ENCODE results near the gene TRPC4AP.
A peak's percentile ranks its signal among the peaks of the same experiment; 100 is the strongest.

The TRPC4AP gene

DNA sequence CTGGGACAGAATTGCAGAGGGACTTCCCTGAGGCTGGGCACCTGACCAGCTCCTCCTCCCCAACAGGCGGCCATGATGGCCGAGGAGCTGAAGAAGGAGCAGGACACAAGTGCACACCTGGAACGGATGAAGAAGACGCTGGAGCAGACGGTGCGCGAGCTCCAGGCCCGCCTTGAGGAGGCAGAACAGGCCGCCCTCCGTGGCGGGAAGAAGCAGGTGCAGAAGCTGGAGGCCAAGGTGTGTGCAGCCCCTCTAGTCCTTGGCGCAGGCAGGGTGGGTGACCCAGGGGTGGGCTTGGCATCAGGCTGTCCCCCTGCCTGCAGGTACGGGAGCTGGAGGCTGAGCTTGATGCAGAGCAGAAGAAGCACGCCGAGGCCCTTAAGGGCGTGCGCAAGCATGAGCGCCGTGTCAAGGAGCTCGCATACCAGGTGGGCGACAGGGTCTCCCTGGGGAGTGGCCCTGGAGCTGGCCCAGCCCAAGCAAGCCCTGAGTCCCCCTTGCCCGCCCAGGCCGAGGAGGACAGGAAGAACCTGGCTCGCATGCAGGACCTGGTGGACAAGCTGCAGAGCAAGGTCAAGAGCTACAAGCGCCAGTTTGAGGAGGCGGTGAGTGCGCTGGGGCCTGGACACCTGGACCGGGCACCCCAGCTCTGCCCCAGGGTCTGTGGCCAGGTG, 91.5 kb downstream of the TRPC4AP start:
- no peak for DNase-seq

DNA sequence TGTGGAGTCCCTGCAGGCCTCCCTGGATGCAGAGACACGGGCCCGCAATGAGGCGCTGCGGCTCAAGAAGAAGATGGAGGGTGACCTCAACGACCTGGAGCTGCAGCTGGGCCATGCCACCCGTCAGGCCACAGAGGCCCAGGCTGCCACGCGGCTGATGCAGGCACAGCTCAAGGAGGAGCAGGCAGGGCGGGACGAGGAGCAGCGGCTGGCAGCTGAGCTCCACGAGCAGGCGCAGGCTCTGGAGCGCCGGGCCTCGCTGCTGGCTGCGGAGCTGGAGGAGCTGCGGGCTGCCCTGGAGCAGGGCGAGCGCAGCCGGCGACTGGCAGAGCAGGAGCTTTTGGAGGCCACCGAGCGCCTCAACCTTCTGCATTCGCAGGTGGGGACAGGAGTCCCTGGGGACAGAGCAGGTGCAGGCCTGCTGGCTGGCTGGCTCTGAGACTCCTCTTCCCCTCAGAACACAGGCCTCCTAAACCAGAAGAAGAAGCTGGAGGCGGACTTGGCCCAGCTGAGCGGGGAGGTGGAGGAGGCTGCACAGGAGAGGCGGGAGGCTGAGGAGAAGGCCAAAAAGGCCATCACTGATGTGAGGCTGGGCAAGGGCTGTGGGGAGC, 92.2 kb downstream of the TRPC4AP start:
- DNase-seq = no peak

DNA sequence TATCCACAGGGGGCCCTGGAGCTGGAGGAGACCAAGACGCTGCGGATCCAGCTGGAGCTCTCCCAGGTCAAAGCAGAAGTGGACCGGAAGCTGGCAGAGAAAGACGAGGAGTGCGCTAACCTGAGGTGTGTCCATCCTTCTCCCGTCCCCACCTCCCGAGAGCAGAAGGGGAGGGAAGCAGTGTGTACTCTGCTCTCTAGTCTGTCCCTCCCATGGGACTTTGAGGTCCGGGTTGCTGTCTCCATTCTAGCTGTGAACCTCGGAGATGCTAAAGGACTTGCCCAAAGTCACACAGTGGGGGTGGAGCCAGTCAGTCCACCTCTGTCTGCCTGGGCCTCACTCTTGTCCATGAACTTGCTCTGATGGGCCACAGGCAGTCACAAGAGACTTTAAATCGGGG, 92.8 kb downstream of the TRPC4AP start:
- DNase-seq = no peak

DNA sequence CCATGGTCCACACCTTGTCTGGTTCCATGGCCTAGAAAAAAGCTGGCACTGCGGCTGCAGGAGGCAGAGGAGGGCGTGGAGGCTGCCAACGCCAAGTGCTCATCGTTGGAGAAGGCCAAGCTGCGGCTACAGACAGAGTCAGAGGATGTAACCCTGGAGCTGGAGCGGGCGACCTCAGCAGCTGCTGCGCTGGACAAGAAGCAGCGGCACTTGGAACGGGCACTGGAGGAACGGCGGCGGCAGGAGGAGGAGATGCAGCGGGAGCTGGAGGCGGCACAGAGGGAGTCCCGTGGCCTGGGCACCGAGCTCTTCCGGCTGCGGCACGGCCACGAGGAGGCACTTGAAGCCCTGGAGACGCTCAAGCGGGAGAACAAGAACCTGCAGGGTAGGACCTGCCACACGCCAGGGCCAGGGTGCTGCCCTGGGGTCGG, 93.6 kb downstream of the TRPC4AP start:
- no peak for DNase-seq

DNA sequence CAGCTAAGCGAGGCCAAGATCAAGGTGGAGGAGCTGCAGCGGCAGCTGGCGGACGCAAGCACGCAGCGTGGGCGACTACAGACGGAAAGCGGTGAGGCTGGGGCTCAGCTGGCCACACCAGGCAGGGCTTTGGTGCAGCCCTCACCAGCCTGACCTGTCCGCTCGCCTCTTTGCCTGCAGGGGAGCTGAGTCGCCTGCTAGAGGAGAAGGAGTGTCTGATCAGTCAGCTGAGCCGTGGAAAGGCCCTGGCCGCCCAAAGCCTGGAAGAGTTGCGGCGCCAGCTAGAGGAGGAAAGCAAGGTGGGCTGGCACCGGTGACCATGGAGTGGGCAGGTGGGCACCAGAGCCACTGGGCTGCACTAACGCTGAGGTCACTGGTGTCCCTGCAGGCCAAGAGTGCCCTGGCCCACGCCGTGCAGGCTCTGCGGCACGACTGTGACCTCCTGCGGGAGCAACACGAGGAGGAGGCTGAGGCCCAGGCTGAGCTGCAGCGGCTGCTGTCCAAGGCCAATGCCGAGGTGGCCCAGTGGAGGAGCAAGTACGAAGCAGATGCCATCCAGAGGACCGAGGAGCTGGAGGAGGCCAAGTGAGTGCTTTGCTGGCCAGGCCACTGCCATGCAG, 94.2 kb downstream of the TRPC4AP start:
- DNase-seq = no peak

DNA sequence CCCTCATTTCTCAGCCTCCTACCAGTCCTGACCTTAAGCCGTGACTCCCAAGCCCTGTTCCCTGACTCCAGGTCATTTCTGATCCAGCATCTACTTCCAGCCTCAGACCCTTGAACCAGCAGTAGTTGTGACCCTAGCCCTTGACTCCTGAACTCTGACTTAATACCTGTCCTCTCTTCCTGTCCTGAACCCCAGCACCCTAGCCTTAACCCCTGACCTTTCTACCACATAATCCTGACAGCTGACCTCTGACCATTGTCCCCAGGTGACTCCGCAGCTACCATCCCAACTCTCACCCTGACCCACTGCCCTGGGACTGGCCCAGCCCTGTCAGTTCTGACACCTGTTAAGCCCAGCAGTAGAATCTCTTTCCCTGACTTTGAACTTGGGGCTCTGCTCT, 94.8 kb downstream of the TRPC4AP start:
- no peak for DNase-seq

DNA sequence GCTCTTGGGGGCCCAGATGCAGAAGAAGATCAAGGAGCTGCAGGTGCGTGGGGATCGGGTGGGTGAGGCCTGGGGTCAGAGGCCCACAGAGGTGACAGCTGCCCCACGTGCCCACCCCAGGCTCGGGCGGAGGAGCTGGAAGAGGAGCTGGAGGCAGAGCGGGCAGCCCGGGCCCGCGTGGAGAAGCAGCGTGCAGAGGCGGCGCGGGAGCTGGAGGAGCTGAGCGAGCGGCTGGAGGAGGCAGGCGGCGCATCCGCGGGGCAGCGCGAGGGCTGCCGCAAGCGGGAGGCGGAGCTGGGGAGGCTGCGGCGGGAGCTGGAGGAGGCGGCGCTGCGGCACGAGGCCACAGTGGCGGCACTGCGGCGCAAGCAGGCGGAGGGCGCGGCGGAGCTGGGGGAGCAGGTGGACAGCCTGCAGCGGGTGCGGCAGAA, 95.5 kb downstream of the TRPC4AP start:
- DNase-seq = peak; percentile 33 to 37

DNA sequence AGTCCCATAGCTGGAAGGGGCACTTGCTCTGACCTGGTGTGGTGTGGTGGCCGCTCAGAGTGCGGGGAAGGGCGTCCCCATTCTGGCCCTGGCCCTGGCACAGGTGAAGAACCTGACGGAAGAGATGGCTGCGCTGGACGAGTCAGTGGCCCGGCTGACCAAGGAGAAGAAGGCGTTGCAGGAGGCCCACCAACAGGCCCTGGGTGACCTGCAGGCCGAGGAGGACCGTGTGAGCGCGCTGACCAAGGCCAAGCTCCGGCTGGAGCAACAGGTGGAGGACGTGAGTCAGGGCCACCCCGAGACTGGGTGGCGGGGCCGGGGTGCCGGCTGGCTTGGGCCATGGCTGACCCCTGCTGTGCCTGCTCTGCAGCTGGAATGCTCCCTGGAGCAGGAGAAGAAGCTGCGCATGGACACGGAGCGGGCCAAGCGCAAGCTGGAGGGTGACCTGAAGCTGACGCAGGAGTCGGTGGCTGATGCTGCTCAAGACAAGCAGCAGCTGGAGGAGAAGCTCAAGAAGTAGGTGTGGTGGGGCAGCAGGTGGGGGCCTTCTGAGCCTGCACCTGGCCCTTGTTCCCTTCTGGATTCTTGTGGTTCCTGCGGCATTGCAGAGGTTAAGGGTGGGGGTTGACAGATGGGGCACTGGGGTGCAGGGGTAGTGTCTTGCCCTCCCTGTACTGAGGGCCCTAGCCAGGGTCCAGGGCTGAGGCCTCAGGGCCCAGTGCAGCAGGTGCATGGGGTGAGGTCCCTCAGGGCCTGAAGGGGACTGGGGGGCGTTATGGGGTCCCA, 96.2 kb downstream of the TRPC4AP start:
- no peak for DNase-seq

DNA sequence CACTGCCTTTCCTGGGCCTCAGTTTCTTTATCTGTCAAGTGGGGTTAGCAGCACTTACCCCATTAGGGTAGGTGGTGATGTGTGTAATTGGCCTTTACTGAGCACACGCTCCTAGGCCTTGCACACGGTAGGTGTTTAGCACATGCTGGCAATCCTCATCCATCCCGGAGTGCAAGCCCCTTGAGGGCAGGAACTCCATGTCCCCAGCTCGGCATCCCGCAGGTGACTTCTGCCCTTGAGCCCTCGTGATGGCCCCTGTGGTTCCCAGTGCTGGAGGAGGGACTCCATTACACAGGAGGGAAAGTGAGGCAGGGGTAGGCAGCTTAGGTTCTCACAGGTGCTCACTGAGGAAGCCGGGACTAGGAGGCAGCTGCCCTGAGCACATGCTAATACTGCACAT, 96.9 kb downstream of the TRPC4AP start:
- DNase-seq = no peak

DNA sequence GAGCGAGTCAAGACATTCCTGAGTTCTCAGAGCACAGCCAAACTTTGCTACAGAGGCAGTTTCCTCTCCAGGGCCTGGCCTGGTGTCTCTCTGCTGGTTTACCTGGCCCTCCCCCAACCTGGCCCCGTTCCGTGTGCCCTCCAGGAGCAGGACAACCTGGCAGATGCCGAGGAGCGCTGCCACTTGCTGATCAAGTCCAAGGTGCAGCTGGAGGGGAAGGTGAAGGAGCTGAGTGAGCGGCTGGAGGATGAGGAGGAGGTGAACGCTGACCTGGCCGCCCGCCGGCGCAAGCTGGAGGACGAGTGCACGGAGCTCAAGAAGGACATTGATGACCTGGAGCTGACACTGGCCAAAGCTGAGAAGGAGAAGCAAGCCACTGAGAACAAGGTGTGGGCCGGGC, 97.4 kb downstream of the TRPC4AP start:
- no peak for DNase-seq

DNA sequence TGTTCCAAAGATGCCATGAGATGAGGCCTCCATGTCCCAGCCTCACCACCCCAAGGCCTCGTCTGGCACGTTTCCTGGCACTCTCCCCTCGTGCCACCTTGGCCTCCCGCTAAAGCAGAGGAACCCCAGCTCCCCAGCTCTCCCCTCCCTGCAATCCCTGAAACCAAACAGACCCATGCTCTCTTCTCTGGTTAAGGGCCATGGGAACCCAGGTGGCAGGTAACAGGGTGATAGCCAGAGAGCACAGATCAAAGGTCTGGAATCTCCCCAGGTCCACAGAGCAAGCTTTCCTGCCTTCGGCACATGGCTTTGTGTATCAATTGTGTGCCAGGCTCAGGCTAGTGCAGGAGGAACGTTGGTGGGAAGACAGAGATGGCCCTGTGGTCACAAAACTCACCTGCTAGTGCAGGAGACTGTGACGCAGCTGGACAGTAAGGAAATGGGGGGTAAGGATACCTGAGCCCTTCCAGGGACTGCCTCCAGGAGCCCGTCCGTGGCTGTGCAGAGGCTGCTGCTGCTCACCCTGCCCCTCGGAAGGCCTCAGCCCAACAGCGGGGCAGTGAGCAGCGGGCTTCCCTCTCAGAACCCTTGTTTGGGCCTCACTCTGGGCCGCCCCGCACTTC, 98.0 kb downstream of the TRPC4AP start:
- DNase-seq = no peak

DNA sequence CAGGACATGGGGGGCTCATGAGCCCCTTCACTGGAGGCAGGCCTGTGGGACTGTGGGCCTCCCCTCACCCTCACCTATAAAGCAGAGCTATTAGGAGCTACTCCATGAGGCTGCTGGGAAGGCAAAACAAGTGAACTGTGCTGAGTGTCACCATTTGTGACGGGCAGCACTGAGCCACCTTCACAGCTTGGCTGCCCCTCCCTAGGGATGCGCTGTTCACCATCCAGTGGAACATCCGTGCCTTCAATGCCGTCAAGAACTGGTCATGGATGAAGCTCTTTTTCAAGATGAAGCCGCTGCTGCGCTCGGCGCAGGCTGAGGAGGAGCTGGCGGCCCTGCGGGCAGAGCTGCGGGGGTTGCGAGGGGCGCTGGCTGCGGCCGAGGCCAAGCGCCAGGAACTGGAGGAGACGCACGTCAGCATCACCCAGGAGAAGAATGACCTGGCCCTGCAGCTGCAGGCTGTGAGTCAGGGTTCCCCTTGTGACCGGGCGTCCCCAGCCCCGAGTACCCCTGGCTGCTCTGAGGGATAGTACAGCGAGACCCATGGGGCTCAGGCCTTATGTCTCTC, 98.6 kb downstream of the TRPC4AP start:
- DNase-seq = no peak

DNA sequence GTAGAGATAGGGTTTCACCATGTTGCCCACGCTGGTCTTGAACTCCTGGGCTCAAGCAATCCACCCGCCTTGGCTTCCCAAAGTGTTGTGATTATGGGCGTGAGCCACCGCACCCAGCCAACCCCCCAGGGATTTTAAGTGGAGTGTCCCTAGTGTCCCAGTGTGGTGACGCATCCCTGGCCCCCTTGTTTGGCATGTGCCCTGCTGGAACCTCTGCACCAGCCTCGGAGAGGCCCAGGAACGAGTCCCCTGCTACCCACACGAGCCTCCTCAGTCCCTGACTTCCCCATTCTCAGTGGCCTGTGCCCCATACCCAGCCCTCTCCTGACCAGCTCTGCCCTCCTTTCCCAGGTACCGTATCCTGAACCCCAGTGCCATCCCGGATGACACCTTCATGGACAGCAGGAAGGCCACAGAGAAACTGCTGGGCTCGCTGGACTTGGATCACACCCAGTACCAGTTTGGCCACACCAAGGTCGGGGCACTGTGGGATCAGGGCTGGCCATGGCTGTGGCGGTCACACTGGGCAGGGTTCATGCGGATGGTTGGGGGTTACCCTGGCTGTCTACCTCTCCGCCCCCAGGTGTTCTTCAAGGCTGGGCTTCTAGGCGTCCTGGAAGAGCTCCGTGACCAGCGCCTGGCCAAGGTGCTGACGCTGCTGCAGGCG, 99.7 kb downstream of the TRPC4AP start:
- DNase-seq = no peak

DNA sequence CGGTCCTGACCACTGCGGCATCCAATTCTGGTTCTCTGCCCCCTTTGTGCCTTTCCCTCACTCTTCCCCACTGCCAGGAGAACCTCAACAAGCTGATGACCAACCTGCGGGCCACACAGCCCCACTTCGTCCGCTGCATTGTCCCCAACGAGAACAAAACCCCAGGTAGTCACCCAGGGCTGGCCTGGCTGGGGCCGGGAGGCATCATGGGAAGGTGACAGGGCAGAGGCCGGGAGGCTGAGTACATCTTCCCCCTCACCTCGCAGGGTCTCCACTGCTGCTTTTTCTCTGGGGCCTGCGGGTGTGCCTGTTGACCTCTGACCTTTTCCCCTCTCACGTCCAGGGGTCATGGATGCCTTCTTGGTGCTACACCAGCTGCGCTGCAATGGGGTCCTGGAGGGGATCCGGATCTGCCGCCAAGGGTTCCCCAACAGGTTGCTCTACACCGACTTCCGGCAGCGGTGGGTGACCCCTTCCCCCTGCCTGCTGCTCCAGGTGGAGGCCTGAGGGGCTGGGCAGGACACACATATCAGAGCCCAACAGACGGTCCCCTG, 101.9 kb downstream of the TRPC4AP start:
- DNase-seq = no peak

DNA sequence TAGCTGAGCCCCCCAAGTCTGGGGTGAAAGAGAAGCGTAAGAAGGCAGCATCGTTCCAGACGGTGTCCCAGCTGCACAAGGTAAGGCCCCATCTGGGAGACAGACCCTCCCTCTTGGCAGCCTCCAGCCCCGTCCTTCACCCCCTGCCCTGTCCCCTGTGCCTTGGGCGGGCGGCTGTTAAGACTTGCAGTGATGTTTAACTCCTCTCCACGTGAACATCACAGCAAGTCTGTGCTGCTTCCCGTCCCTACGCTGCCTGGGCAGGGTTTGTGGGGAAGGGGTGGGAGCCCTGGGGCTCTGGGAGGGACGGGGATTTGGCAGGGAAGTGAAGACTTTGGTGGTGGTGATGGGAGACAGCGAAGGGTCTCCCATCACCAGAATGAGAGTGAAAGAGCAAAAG, 102.4 kb downstream of the TRPC4AP start:
- no peak for DNase-seq

DNA sequence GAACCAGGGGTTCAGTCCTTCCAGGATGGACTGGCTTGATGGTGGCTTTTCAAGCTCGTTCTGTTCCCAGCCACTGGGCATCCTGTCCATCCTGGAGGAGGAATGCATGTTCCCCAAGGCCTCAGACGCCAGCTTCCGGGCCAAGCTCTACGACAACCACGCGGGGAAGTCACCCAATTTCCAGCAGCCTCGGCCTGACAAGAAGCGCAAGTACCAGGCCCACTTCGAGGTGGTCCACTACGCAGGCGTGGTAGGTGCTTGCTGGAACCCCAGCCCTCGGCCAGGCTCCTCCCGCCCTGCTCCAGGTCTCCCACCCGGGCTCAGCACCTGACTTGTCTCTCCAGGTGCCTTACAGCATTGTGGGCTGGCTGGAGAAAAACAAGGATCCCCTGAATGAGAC, 102.9 kb downstream of the TRPC4AP start:
- DNase-seq = no peak

DNA sequence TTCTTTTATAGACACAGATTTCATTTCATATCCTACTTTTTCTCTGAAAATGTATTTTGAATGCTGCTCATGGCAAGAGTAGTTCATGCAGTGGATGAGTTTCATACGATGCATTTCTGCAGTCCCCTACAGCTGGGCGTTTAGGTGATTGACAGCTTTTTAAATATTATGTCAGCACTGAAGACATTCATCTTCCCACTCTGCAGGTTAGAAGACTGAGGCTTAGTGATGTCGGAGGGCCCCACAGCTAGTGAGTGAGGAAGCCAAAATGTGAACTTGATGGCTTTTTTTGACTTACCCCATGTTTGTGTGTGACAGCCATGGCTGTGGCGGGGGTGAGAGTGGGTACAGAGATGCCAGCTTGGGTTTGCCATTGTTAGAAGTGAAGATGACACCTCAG, 103.5 kb downstream of the TRPC4AP start:
- DNase-seq = no peak

DNA sequence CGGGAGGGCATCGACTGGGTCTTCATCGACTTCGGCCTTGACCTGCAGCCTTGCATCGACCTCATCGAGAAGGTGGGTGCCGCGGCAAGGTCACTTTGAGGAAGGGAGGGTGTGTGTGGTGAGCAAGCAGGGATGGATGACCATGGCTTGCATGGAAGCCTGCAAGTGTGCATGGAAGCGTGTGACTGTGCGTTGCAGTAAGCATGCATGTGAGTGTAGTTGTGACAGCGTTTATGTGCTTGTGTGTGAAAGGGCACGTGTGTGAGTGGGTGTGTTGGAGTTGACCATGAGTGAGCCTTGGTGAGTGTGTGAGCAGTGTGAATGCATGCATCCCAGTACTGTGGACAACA, 104.4 kb downstream of the TRPC4AP start:
- no peak for DNase-seq

DNA sequence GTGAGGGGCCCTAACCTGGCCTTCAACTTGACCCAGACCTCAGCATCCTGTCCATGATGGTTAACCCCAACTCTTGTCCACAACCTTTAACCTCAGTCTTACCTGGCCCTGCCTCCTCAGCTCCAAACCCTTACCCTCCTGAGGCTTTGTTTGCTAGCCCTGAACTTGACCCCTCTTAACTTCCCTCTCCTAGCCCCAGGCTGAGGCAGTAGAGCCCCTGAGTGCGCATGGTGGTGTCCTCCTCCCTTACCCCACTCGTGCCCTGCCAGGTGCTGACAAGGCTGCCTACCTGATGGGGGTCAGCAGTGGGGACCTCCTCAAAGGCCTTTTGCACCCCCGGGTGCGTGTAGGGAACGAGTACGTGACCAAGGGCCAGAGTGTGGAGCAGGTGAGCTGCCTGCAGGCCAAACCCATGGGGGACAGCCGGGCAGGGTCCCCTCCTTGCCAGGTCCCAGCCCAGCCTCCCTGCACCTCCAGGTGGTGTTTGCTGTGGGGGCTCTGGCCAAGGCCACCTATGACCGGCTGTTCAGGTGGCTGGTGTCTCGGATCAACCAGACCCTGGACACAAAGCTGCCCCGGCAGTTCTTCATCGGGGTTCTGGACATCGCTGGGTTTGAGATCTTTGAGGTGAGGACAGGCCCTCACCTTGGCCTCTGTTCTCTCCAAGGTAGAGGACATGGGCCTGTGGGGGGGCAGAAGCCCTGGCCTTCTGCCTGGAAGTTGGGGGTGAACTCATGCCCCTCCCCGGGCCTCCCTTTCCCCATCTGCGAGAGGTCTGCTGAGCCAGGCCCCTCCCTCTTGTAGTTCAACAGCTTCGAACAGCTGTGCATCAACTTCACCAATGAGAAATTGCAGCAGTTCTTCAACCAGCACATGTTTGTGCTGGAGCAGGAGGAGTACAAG, 105.1 kb downstream of the TRPC4AP start:
- no peak for DNase-seq

DNA sequence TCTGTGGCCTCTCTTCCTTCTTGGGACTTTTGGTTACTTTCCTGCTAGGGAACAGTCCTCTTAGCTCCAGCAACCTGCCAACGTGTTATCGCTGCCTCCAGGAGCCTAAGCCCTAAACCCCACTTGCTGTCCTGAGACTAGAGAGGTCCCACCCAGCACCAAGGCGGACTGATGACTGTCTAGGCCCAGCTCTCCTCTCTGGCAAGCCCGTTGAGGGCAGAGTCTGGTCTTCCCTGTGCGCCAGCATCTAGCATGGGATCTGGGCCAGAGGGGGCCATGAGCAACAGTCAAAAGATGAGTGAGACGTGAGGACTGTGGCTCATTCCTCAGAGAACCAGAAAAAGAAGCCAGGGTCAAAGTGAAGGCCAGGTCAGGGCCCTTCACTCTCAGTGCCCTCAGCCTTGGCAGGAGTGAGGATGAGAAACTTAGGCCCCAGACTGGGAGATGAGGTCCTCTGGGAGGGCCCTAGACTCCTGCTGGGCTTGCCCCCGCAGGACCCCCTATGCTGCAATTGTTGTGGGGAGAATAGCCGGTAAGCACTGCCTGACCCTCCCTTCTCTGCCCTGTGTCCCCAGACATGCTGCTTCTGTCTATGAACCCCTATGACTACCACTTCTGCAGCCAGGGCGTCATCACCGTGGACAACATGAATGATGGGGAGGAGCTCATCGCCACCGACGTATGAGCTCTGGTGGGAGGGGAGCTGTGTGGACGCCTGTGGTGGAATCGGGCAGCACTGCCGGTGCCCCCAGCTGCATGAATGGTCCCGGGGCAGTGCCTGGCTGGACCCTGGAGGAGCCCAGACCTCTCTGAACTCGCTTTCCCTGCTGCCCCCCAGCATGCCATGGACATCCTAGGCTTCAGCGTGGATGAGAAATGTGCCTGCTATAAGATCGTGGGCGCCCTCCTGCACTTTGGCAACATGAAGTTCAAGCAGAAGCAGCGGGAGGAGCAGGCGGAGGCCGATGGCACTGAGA, 106.0 kb downstream of the TRPC4AP start:
- no peak for DNase-seq
